HuH-7 (cell line): Measurements from ENCODE around the gene MDH1B.
"Not testable (repeated sequence)": the region's sequence is repeated elsewhere in the genome, so short reads cannot be mapped to it uniquely, and the experiment has no call there.

Source experiments
- DNase-seq: peaks from one replicate; pipeline ENCODE4 v3.0.0; 2011; ENCODE audit warnings: low spot score

MDH1B gene

GRCh38 chr2:206766057-206766930 is 1.2 kb upstream of the MDH1B start:
- DNase-seq: no peak

- DNase-seq: peak; percentile 2
Observed at GRCh38 chr2:206764673-206765241, 371 bp downstream of the MDH1B start.

- DNase-seq: no peak
Observed at GRCh38 chr2:206756816-206757215, 8.3 kb downstream of the MDH1B start.

GRCh38 chr2:206740800-206741199 is 24.3 kb downstream of the MDH1B start:
- no peak for DNase-seq

GRCh38 chr2:206739271-206739670 is 25.9 kb downstream of the MDH1B start:
- no peak for DNase-seq

GRCh38 chr2:206736935-206737334 is 28.2 kb downstream of the MDH1B start:
- DNase-seq: no peak

GRCh38 chr2:206733341-206733740 is 31.8 kb downstream of the MDH1B start:
- DNase-seq: no peak

- no peak for DNase-seq
Observed at GRCh38 chr2:206728277-206729199, 36.6 kb downstream of the MDH1B start.

- no peak for DNase-seq
Observed at GRCh38 chr2:206727287-206727686, 37.8 kb downstream of the MDH1B start.

GRCh38 chr2:206723288-206723687 is 41.8 kb downstream of the MDH1B start:
- no peak for DNase-seq

- DNase-seq: no peak
Observed at GRCh38 chr2:206721256-206721920, 43.7 kb downstream of the MDH1B start.

- no peak for DNase-seq
Observed at GRCh38 chr2:206718296-206718695, 46.8 kb downstream of the MDH1B start, which contains the start of gene DYTN. Gene DYTN, minus strand, starts transcription at chr2:206718396. Its CDS starts 117 bp downstream, at chr2:206718279.

GRCh38 chr2:206716623-206717022 is 48.5 kb downstream of the MDH1B start:
- DNase-seq: no peak

GRCh38 chr2:206715183-206715582 is 49.9 kb downstream of the MDH1B start:
- DNase-seq: not testable (repeated sequence)

- DNase-seq: no peak
Observed at GRCh38 chr2:206713746-206714145, 51.4 kb downstream of the MDH1B start.

GRCh38 chr2:206708286-206708685 is 56.8 kb downstream of the MDH1B start:
- DNase-seq: no peak

GRCh38 chr2:206707164-206707701 is 57.9 kb downstream of the MDH1B start:
- no peak for DNase-seq

- no peak for DNase-seq
Observed at GRCh38 chr2:206701952-206702605, 63.0 kb downstream of the MDH1B start.

- no peak for DNase-seq
Observed at GRCh38 chr2:206700156-206700555, 65.0 kb downstream of the MDH1B start.

GRCh38 chr2:206698811-206699210 is 66.3 kb downstream of the MDH1B start:
- DNase-seq: no peak

GRCh38 chr2:206696910-206697309 is 68.2 kb downstream of the MDH1B start:
- no peak for DNase-seq
